Liver (tissue), 9 donors: ENCODE results near the gene ZNF217. TPM values are rescaled to one million over a fixed set of nuclear protein-coding genes. Genes with fewer than 3 reads are reported as not detected.

Experiments
- DNase-seq: peaks from one replicate; pipeline ENCODE4 v3.0.0-alpha.2; 2017; ENCODE audit warnings: low spot score
- H3K27ac ChIP-seq, 2 donors: one replicate each; pipeline ENCODE4 v1.7.0; 2013; ENCODE audit warnings: inconsistent platforms in 2 of 2, low read length in 2 of 2, control low read depth in 1 of 2, low read depth in 1 of 2, mild to moderate bottlenecking in 1 of 2
- H3K27me3 ChIP-seq, 4 donors: one replicate each; pipeline versions ENCODE4 v1.6.1 to v1.7.0; 2013; ENCODE audit warnings: low read length in 3 of 4, inconsistent platforms in 1 of 4, mild to moderate bottlenecking in 1 of 4, moderate library complexity in 1 of 4; ENCODE audit not compliant: control insufficient read depth in 4 of 4, insufficient read depth in 4 of 4
- H3K36me3 ChIP-seq, 4 donors: one replicate each; pipeline versions ENCODE4 v1.6.1 to v1.7.0; 2013; ENCODE audit warnings: low read length in 3 of 4, mild to moderate bottlenecking in 3 of 4, low read depth in 1 of 4, moderate library complexity in 1 of 4; ENCODE audit not compliant: control insufficient read depth in 4 of 4, insufficient read depth in 3 of 4
- H3K4me1 ChIP-seq, 4 donors: one replicate each; pipeline versions ENCODE4 v1.6.1 to v1.7.0; 2013; ENCODE audit warnings: low read length in 3 of 4, mild to moderate bottlenecking in 3 of 4, moderate library complexity in 1 of 4; ENCODE audit not compliant: control insufficient read depth in 4 of 4, insufficient read depth in 4 of 4
- H3K4me3 ChIP-seq, 3 donors: one replicate each; pipeline versions ENCODE4 v1.6.1 to v1.7.0; 2013; ENCODE audit warnings: low read length in 3 of 3, control low read depth in 1 of 3, low read depth in 1 of 3, mild to moderate bottlenecking in 1 of 3
- H3K9ac ChIP-seq, 2 donors: one replicate each; pipeline ENCODE4 v1.7.0; 2013; ENCODE audit warnings: low read length in 2 of 2, mild to moderate bottlenecking in 2 of 2, moderate library complexity in 2 of 2, control low read depth in 1 of 2, low read depth in 1 of 2
- H3K9me3 ChIP-seq, 4 donors: one replicate each; pipeline versions ENCODE4 v1.6.1 to v1.7.0; 2013; ENCODE audit warnings: low read length in 3 of 4; ENCODE audit not compliant: control insufficient read depth in 4 of 4
- EGR1 ChIP-seq, 2 donors: IDR thresholded peaks; 2 replicates each; pipeline ENCODE4 v1.6.1; 2016 to 2018; ENCODE audit warnings: antibody characterized with exemption in 2 of 2, low read depth in 2 of 2
- FOXA1 ChIP-seq: IDR thresholded peaks from 2 replicates; pipeline ENCODE4 v1.6.1; 2016; ENCODE audit warnings: antibody characterized with exemption
- HNF4A ChIP-seq, 2 donors: conservative IDR thresholded peaks; 2 replicates each; pipeline ENCODE4 v1.6.1; 2016; ENCODE audit warnings: antibody characterized with exemption in 2 of 2, mild to moderate bottlenecking in 2 of 2
- HNF4G ChIP-seq: IDR thresholded peaks from 2 replicates; pipeline ENCODE4 v1.6.1; 2016; ENCODE audit warnings: antibody characterized with exemption
- JUND ChIP-seq, 2 donors: IDR thresholded peaks; 2 replicates each; pipeline ENCODE4 v1.6.1; 2016; ENCODE audit warnings: antibody characterized with exemption in 2 of 2
- SP1 ChIP-seq: IDR thresholded peaks from 2 replicates; pipeline ENCODE4 v1.6.1; 2018; ENCODE audit warnings: antibody characterized with exemption, mild to moderate bottlenecking
- TAF1 ChIP-seq: conservative IDR thresholded peaks from 2 replicates; pipeline ENCODE4 v1.6.1; 2016; ENCODE audit warnings: antibody characterized with exemption, mild to moderate bottlenecking
- YY1 ChIP-seq: IDR thresholded peaks from 2 replicates; pipeline ENCODE4 v1.6.1; 2016; ENCODE audit warnings: antibody characterized with exemption, mild to moderate bottlenecking
- WGBS: extraction: QIAGEN DNeasy Blood & Tissue Kit; methylation state at CpG from one replicate; pipeline ENCODE4 v1.1.7; 2013; 5-methylcytosine and 5-hydroxymethylcytosine counted together
- polyA plus RNA-seq, 2 donors: library from polyadenylated mRNA; stranded (reverse) in 1 of 2; unstranded in 1 of 2; fragments of 200-250 nt in 1 of 2; fragments of >200 nt in 1 of 2; fragmentation: Nextera tagmentation in 1 of 2; extraction: Ambion mirVana in 1 of 2; gene quantifications; one replicate each; pipeline versions ENCODE4 v1.2.1 to v1.2.3, GENCODE V29; 2013 to 2015
- total RNA-seq, 2 donors: library from RNA; depleted of rRNA; stranded (reverse); fragments of >200 nt; gene quantifications; one replicate each; pipeline ENCODE4 v1.2.3, GENCODE V29; 2014
- TF ChIP-seq, protein P1 (sequence below): IDR thresholded peaks from 2 replicates; pipeline ENCODE4 v1.6.1; 2016; ENCODE audit warnings: antibody characterized with exemption
- TF ChIP-seq, protein P2 (sequence below): fragments of 150-350 bp; IDR thresholded peaks from 2 replicates; pipeline ENCODE4 v1.5.1; 2017; ENCODE audit warnings: improper control_type of control experiment, low read depth, low read length; ENCODE audit not compliant: missing input control
- TF ChIP-seq, protein P3 (sequence below): IDR thresholded peaks from 2 replicates; pipeline ENCODE4 v1.6.1; 2016; ENCODE audit warnings: antibody characterized with exemption, mild to moderate bottlenecking
- donor health status: healthy.
- donor health status: healthy.
- donor health status: healthy.
- donor health status: healthy.
- donor health status: healthy.

ZNF217 gene
- total and polyA plus RNA-seq, 4 donors = 4.2 to 16.3 (median 11.2) TPM

DNA sequence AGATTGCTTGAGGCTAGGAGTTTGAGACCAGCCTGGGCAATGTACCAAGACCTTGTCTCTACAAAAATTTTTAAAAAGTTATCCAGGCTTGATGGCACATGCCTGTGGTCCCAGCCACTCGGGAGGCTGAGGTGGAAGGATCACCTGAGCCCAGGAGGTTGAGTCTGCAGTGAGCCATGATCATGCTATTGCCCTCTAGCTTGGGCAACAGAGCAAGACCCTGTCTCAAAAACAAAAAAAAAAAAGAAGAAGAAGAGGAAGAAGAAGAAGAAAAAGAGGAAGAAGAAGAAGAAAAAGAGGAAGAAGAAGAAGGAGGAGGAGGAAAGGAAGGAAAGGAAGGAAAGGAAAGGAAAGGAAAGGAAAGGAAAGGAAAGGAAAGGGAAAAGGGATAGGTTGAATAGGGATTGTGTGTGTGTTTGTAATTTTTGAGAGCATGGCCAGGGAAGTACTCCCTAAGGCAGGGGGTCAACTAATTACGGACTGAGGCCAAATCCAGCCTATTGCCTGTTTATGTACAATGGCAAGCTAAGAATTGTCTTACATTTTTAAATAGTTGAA lies 43.0 kb upstream of the ZNF217 start:
- Histone ChIP-seq H3K9me3 (no peaks in the 10 kb centered on the region), H3K36me3 (no peaks in the 10 kb centered on the region), H3K27ac (no peak overlapping the region), H3K4me3 (no peak overlapping the region), H3K4me1 (no peaks in the 10 kb centered on the region), H3K9ac (no peak overlapping the region), H3K27me3 (no peaks in the 10 kb centered on the region)
- no peak for TF ChIP-seq HNF4A (conservative IDR thresholded peaks at IDR 0.05)
- TF ChIP-seq, protein P1, sequence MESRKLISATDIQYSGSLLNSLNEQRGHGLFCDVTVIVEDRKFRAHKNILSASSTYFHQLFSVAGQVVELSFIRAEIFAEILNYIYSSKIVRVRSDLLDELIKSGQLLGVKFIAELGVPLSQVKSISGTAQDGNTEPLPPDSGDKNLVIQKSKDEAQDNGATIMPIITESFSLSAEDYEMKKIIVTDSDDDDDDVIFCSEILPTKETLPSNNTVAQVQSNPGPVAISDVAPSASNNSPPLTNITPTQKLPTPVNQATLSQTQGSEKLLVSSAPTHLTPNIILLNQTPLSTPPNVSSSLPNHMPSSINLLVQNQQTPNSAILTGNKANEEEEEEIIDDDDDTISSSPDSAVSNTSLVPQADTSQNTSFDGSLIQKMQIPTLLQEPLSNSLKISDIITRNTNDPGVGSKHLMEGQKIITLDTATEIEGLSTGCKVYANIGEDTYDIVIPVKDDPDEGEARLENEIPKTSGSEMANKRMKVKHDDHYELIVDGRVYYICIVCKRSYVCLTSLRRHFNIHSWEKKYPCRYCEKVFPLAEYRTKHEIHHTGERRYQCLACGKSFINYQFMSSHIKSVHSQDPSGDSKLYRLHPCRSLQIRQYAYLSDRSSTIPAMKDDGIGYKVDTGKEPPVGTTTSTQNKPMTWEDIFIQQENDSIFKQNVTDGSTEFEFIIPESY = no peak
- TF ChIP-seq, protein P2, sequence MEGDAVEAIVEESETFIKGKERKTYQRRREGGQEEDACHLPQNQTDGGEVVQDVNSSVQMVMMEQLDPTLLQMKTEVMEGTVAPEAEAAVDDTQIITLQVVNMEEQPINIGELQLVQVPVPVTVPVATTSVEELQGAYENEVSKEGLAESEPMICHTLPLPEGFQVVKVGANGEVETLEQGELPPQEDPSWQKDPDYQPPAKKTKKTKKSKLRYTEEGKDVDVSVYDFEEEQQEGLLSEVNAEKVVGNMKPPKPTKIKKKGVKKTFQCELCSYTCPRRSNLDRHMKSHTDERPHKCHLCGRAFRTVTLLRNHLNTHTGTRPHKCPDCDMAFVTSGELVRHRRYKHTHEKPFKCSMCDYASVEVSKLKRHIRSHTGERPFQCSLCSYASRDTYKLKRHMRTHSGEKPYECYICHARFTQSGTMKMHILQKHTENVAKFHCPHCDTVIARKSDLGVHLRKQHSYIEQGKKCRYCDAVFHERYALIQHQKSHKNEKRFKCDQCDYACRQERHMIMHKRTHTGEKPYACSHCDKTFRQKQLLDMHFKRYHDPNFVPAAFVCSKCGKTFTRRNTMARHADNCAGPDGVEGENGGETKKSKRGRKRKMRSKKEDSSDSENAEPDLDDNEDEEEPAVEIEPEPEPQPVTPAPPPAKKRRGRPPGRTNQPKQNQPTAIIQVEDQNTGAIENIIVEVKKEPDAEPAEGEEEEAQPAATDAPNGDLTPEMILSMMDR = no peak
- no peak for TF ChIP-seq HNF4G
- TF ChIP-seq SP1 = no peak
- TF ChIP-seq, protein P3, sequence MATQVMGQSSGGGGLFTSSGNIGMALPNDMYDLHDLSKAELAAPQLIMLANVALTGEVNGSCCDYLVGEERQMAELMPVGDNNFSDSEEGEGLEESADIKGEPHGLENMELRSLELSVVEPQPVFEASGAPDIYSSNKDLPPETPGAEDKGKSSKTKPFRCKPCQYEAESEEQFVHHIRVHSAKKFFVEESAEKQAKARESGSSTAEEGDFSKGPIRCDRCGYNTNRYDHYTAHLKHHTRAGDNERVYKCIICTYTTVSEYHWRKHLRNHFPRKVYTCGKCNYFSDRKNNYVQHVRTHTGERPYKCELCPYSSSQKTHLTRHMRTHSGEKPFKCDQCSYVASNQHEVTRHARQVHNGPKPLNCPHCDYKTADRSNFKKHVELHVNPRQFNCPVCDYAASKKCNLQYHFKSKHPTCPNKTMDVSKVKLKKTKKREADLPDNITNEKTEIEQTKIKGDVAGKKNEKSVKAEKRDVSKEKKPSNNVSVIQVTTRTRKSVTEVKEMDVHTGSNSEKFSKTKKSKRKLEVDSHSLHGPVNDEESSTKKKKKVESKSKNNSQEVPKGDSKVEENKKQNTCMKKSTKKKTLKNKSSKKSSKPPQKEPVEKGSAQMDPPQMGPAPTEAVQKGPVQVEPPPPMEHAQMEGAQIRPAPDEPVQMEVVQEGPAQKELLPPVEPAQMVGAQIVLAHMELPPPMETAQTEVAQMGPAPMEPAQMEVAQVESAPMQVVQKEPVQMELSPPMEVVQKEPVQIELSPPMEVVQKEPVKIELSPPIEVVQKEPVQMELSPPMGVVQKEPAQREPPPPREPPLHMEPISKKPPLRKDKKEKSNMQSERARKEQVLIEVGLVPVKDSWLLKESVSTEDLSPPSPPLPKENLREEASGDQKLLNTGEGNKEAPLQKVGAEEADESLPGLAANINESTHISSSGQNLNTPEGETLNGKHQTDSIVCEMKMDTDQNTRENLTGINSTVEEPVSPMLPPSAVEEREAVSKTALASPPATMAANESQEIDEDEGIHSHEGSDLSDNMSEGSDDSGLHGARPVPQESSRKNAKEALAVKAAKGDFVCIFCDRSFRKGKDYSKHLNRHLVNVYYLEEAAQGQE = no peak
- no peak for TF ChIP-seq YY1
- TF ChIP-seq TAF1 = no peak
- no peak for TF ChIP-seq FOXA1
- no peak for TF ChIP-seq EGR1 (IDR thresholded peaks at IDR 0.05; ENCODE audit: low read depth in 2 of 2)
- TF ChIP-seq JUND (IDR thresholded peaks at IDR 0.05) = no peak
- DNase-seq = no peak
- WGBS = 86% methylated on average over 2 of the region's 2 CpGs

DNA sequence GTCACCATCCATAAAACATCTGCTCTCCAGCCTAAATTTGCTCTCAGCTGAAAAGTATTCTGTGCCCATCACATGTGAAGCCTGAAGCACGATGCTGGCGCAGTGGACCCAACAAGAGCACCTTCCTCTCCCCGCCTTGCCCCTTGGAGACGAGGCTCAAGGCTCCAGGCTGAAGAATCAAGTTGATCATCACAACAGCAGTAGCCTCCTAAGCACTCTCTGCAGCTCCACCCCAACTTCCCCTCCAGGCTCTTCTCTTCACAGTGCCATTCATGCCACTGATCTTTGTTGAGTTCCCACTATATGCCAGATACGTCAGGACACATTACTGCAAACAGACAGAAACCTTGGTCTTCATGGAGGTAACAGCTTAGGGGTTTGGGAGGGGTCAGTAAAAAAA lies 41.6 kb upstream of the ZNF217 start:
- TF ChIP-seq, protein P2 = no peak
- TF ChIP-seq, protein P3 = no peak
- no peak for TF ChIP-seq HNF4A (conservative IDR thresholded peaks at IDR 0.05)
- TF ChIP-seq TAF1 = no peak
- WGBS = 87% methylated on average over 5 of the region's 5 CpGs
- Histone ChIP-seq H3K9me3 (no peaks in the 10 kb centered on the region), H3K4me1 (no peaks in the 10 kb centered on the region), H3K27me3 (no peaks in the 10 kb centered on the region), H3K27ac (no peak overlapping the region), H3K4me3 (no peak overlapping the region), H3K9ac (no peak overlapping the region), H3K36me3 (no peaks in the 10 kb centered on the region)
- no peak for DNase-seq
